GM23248 (cell line): ENCODE data around the gene COPG2. TPM values are rescaled to one million over a fixed set of nuclear protein-coding genes. Genes with fewer than 3 reads are reported as not detected.

Experiments used
- DNase-seq: peaks from one replicate; pipeline ENCODE4 v3.0.0-alpha.2; 2015
- H2AFZ ChIP-seq: fragments of 200-600 bp; sonication (generic); 2 replicates; pipeline ENCODE4 v1.6.1; 2016; ENCODE audit warnings: antibody characterized with exemption
- H3F3A ChIP-seq: fragments of 200-600 bp; sonication (generic); 2 replicates; pipeline ENCODE4 v1.6.1; 2016; ENCODE audit warnings: mild to moderate bottlenecking, antibody characterized with exemption, mixed run types; ENCODE audit not compliant: insufficient read depth
- H3K27ac ChIP-seq: fragments of 200-600 bp; sonication (generic); 2 replicates; pipeline ENCODE4 v1.5.1; 2016; ENCODE audit warnings: mild to moderate bottlenecking
- H3K27me3 ChIP-seq: fragments of 200-600 bp; sonication (generic); replicated peaks from 2 replicates; pipeline ENCODE4 v1.6.1; 2016; ENCODE audit warnings: mild to moderate bottlenecking; ENCODE audit not compliant: insufficient read depth
- H3K36me3 ChIP-seq: fragments of 200-600 bp; sonication (generic); 2 replicates; pipeline ENCODE4 v1.6.1; 2016; ENCODE audit warnings: low read depth, mild to moderate bottlenecking
- H3K4me1 ChIP-seq: fragments of 200-600 bp; sonication (generic); 2 replicates; pipeline ENCODE4 v1.6.1; 2016; ENCODE audit warnings: mild to moderate bottlenecking; ENCODE audit not compliant: insufficient read depth
- H3K4me2 ChIP-seq: fragments of 200-600 bp; sonication (generic); one replicate; pipeline ENCODE4 v1.6.1; 2016; ENCODE audit warnings: mild to moderate bottlenecking; ENCODE audit not compliant: unreplicated experiment
- H3K4me3 ChIP-seq: fragments of 200-600 bp; sonication (generic); 2 replicates; pipeline ENCODE4 v1.5.1; 2016; ENCODE audit warnings: mild to moderate bottlenecking
- H3K79me2 ChIP-seq: fragments of 200-600 bp; sonication (generic); 2 replicates; pipeline ENCODE4 v1.6.1; 2016; ENCODE audit warnings: mild to moderate bottlenecking; ENCODE audit not compliant: insufficient read depth
- H3K9ac ChIP-seq: fragments of 200-600 bp; sonication (generic); 2 replicates; pipeline ENCODE4 v1.6.1; 2016; ENCODE audit warnings: mild to moderate bottlenecking
- H3K9me2 ChIP-seq: fragments of 200-600 bp; sonication (generic); 2 replicates; pipeline ENCODE4 v1.6.1; 2016; ENCODE audit warnings: mixed run types, mild to moderate bottlenecking, moderate library complexity; ENCODE audit not compliant: insufficient read depth
- H3K9me3 ChIP-seq: fragments of 200-600 bp; sonication (generic); one replicate; pipeline ENCODE4 v1.6.1; 2017; ENCODE audit warnings: low read depth
- H4K20me1 ChIP-seq: fragments of 200-600 bp; sonication (generic); 2 replicates; pipeline ENCODE4 v1.6.0; 2016; ENCODE audit not compliant: insufficient read depth
- EZH2 ChIP-seq: fragments of 200-600 bp; sonication (generic); IDR thresholded peaks from 2 replicates; pipeline ENCODE4 v1.6.1; 2018; ENCODE audit warnings: antibody characterized with exemption, mild to moderate bottlenecking; ENCODE audit not compliant: insufficient read depth, poor library complexity, severe bottlenecking
- EZH2phosphoT487 ChIP-seq: fragments of 200-600 bp; sonication (generic); IDR thresholded peaks from 2 replicates; pipeline ENCODE4 v1.6.1; 2018; ENCODE audit warnings: antibody characterized with exemption, moderate library complexity, mild to moderate bottlenecking, low read depth; ENCODE audit not compliant: insufficient read depth
- WGBS, 2 experiments: methylation state at CpG; one replicate each; pipeline ENCODE4 v1.1.6; 2015 to 2017; ENCODE audit warnings: low lambda C conversion rate in 2 of 2, low coverage in 1 of 2; ENCODE audit errors: missing lambda C conversion rate in 2 of 2; 5-methylcytosine and 5-hydroxymethylcytosine counted together
- in situ Hi-C: fragments of 300-500 bp; cut with MboI; formaldehyde crosslinking; loops from 2 replicates; pipeline ENCODE4 v1.15.0; 2020
- microRNA counts: library from miRNA; unstranded; fragments of <30 nt; microRNA quantifications from one replicate; lab custom pipeline; 2016
- microRNA-seq: library from miRNA; unstranded; fragments of <30 nt; microRNA quantifications from one replicate; pipeline ENCODE4, GENCODE V29; 2016; ENCODE audit warnings: borderline number of aligned reads
- polyA plus RNA-seq: library from polyadenylated mRNA; unstranded; fragments of >200 nt; fragmentation: Nextera tagmentation; extraction: Ambion mirVana; gene quantifications from 2 replicates; pipeline ENCODE4 v1.2.1, GENCODE V29; 2016
- small RNA-seq: library from RNA; depleted of rRNA; stranded (forward); fragments of <200 nt; gene quantifications from one replicate; pipeline ENCODE3, GENCODE V24; 2014; ENCODE audit warnings: low read depth, low replicate concordance
- total RNA-seq: library from RNA; depleted of rRNA; stranded (reverse); fragments of >200 nt; shearing (Covaris generic); gene quantifications from 2 replicates; pipeline ENCODE4 v1.2.3, GENCODE V29; 2014; rRNA removed

COPG2 gene
- total and polyA plus RNA-seq, 2 experiments from 2014 or later: 3.4 to 29.7 TPM

DNA sequence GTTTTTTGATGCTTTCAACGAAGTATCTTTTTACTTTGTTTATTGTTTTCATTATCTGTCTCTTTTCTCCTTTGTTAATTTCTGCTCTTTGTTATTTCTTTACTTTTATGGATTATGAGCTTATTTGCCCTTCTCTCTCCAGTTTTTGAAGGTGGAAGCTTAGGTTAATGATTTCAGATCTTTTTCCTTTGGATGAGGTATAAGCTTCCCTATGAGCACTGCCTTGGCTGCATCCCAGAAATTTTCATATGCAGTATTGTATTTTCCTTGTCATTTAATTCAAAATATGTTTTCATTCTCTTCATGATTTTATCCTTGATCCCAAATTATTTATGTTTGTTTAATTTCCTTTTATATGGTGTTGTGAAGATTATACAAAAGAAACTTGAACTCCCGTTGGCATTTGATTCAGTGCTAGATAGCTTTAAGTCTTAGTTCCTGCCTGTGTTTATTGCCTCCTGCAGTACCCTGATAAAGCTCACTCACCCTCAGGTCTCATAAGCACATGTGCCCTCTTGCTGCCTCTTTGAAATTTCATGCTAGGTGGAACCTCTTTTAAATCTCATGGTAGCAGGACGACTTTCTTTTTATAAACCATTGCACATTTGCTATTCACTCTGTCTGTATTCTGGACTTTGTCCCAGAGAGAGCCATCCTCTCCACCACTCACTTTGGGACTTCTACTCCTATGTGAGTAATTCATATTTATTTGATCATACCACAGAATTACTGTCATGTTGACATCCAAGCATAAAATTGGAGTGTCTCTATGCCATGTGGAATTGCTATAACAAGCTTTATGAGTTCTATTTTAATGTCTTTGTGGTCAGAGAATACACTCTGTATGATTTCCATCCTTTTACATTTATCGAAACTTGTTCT, 204.8 kb downstream of the COPG2 start:
- H3K4me1 ChIP-seq: no peaks in the 10 kb centered on the region
- H3K27me3 ChIP-seq: no peaks in the 10 kb centered on the region
- no peaks in the 10 kb centered on the region for H3K9me2 ChIP-seq
- H3F3A ChIP-seq: no peaks in the 10 kb centered on the region
- H3K36me3 ChIP-seq: no peaks in the 10 kb centered on the region
- H3K27ac ChIP-seq: no peak overlapping the region
- H4K20me1 ChIP-seq: no peaks in the 10 kb centered on the region
- H2AFZ ChIP-seq: peak overlapping the region; percentile 7; the same call in 1 of the 2 replicates
- no peaks in the 10 kb centered on the region for H3K79me2 ChIP-seq
- H3K9me3 ChIP-seq: no peaks in the 10 kb centered on the region
- TF ChIP-seq EZH2 (no peak), EZH2phosphoT487 (no peak)
- in situ Hi-C loops: no loop called here
- H3K9ac ChIP-seq: no peak overlapping the region
- no peak overlapping the region for H3K4me2 ChIP-seq
- WGBS, 2 experiments: 13 to 17% methylated on average over 4 of the region's 4 CpGs
- DNase-seq: no peak
- no peak overlapping the region for H3K4me3 ChIP-seq

DNA sequence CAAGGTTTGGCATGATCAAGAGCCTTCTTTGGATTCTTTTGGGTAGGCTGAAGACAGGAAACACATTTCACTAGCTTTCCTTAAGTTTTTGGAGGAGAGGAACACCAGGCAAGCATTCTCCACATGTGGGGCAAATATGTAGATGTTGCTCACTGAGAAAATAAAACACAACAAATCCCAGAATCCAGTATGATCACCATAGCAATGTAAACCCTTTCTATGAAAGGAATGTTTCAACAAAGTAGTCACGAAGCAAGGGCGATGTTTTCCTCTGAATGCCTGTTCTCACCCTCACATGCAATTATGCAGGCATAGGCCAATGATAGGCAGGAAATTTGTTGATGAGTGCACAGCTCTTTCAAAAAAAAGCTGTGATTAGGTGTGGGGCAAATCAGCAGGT, 207.3 kb downstream of the COPG2 start:
- no peaks in the 10 kb centered on the region for H3K9me2 ChIP-seq
- 26 to 40% methylated on average over 2 of the region's 2 CpGs for WGBS, 2 experiments
- H3K27me3 ChIP-seq: no peaks in the 10 kb centered on the region
- H3F3A ChIP-seq: no peaks in the 10 kb centered on the region
- no peak overlapping the region for H3K27ac ChIP-seq
- H3K9me3 ChIP-seq: no peaks in the 10 kb centered on the region
- no peaks in the 10 kb centered on the region for H3K79me2 ChIP-seq
- no peak overlapping the region for H2AFZ ChIP-seq
- H3K4me3 ChIP-seq: no peak overlapping the region
- in situ Hi-C loops: no loop called here
- TF ChIP-seq EZH2 (no peak), EZH2phosphoT487 (no peak)
- H3K4me2 ChIP-seq: no peak overlapping the region
- H3K36me3 ChIP-seq: no peaks in the 10 kb centered on the region
- no peaks in the 10 kb centered on the region for H3K4me1 ChIP-seq
- DNase-seq: peak; percentile 17
- no peak overlapping the region for H3K9ac ChIP-seq
- H4K20me1 ChIP-seq: no peaks in the 10 kb centered on the region

DNA sequence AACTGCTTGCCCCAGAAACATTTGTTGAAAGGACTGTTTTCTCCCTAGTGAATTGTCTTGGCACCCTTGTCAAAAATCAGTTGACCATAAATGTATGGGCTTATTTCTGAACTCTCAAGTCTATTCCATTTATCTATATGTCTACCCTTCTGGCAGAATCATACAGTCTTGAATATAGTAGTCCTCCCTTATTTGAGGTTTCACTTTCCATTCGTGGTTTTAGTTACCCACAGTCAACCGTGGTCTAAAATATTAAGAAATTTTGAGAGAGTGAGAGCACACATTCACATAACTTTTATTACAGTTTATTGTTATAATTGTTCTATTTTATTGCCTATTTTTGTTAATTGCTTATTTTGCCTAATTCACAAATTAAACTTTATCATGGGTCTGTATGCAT, 210.3 kb downstream of the COPG2 start:
- Histone ChIP-seq H3K9me2 (no peaks in the 10 kb centered on the region; the same call in 1 of the 2 replicates), H3K4me1 (no peaks in the 10 kb centered on the region), H2AFZ (no peak overlapping the region), H3K36me3 (no peaks in the 10 kb centered on the region), H3K27ac (no peak overlapping the region), H3F3A (no peaks in the 10 kb centered on the region), H3K4me2 (no peak overlapping the region), H3K27me3 (no peaks in the 10 kb centered on the region), H3K9ac (no peak overlapping the region), H3K9me3 (no peaks in the 10 kb centered on the region), H3K4me3 (no peak overlapping the region), H3K79me2 (no peaks in the 10 kb centered on the region), H4K20me1 (no peaks in the 10 kb centered on the region)
- 4% methylated on average over 2 of the region's 2 CpGs for WGBS, 2 experiments
- in situ Hi-C loops: no loop called here
- no peak for DNase-seq
- TF ChIP-seq EZH2phosphoT487 (no peak), EZH2 (no peak)

MicroRNAs within 50 kb of the gene (microRNA counts, 767-probe panel; counts per million panel counts)
- microRNA hsa-miR-335-5p (lab: Ali Mortazavi, UCI): 447 counts per million, percentile 86 among the panel's probes with 10 or more counts

Small RNA genes lying within 50 kb of the gene (microRNA-seq; reads per million reads assigned to microRNA genes)
- gene MIR335: 209 reads per million, percentile 59 among the genes with 10 or more reads in this experiment

Small RNA genes lying within 50 kb of the gene (small RNA-seq; reads per million reads assigned to genes)
- gene MIR335 (not detected), gene RF02148 (not detected), gene RF02149 (not detected), gene RF02150 (not detected), gene RNA5SP246 (0.43 reads per million)

Other genes with a start within 250 kb of the COPG2 start
- gene CEP41, start 227.7 kb downstream of the COPG2 start, total RNA-seq: 8.1 and 18.3 TPM in 2 replicates
- 32.3 and 33.9 TPM in 2 replicates for gene CEP41, start 227.7 kb downstream of the COPG2 start, polyA plus RNA-seq
- gene MEST, start 176.7 kb downstream of the COPG2 start, total RNA-seq: 7.5 and 12.6 TPM in 2 replicates
- 8.5 and 9.1 TPM in 2 replicates for gene MEST, start 176.7 kb downstream of the COPG2 start, polyA plus RNA-seq
- not detected in 2 replicates for gene TSGA13, start 17.8 kb upstream of the COPG2 start, total RNA-seq
- not detected in 2 replicates for gene TSGA13, start 17.8 kb upstream of the COPG2 start, polyA plus RNA-seq
- 0.11 TPM in 1 of 2 replicates, not detected in the other for gene KLF14, start 65.5 kb upstream of the COPG2 start, total RNA-seq
- 0.24 and 0.25 TPM in 2 replicates for gene KLF14, start 65.5 kb upstream of the COPG2 start, polyA plus RNA-seq